GM19463 (cell line): ENCODE data around the gene OR52N4.
"Not testable (repeated sequence)": the region's sequence is repeated elsewhere in the genome, so short reads cannot be mapped to it uniquely, and the experiment has no call there.

Experiments used
- ATAC-seq: cut with Tn5 transposase; IDR thresholded peaks from one replicate; pipeline ENCODE4 v1.9.1; 2021; ENCODE audit warnings: mild to moderate bottlenecking, moderate library complexity; ENCODE audit not compliant: unreplicated experiment

The OR52N4 gene

GRCh38 chr11:5753943-5754342 lies at the start of gene OR52N4:
OR52N4 (plus strand) TSS chr11:5754243; CDS start chr11:5754741, 498 bp downstream.
- no peak for ATAC-seq

GRCh38 chr11:5705688-5706087 lies 48.4 kb upstream of the OR52N4 start:
- no peak for ATAC-seq

GRCh38 chr11:5712507-5712906 lies 41.5 kb upstream of the OR52N4 start:
- no peak for ATAC-seq

GRCh38 chr11:5713695-5714094 lies 40.3 kb upstream of the OR52N4 start:
- ATAC-seq, result no peak

- ATAC-seq, result not testable (repeated sequence)
Observed at GRCh38 chr11:5716518-5716917, 37.5 kb upstream of the OR52N4 start.

- ATAC-seq, result no peak
Observed at GRCh38 chr11:5719703-5720495, 34.1 kb upstream of the OR52N4 start.

- ATAC-seq, result no peak
Observed at GRCh38 chr11:5722622-5723021, 31.4 kb upstream of the OR52N4 start.

GRCh38 chr11:5726351-5726750 lies 27.7 kb upstream of the OR52N4 start:
- ATAC-seq, result no peak

GRCh38 chr11:5727691-5728090 lies 26.4 kb upstream of the OR52N4 start:
- no peak for ATAC-seq

- no peak for ATAC-seq
Observed at GRCh38 chr11:5736396-5736795, 17.6 kb upstream of the OR52N4 start, which contains the start of gene OR56B1. OR56B1 (plus strand) TSS chr11:5736448; CDS start chr11:5736517, 69 bp downstream.

GRCh38 chr11:5737091-5737490 lies 17.0 kb upstream of the OR52N4 start:
- no peak for ATAC-seq

- no peak for ATAC-seq
Observed at GRCh38 chr11:5737670-5738392, 16.2 kb upstream of the OR52N4 start.

GRCh38 chr11:5738431-5738830 lies 15.6 kb upstream of the OR52N4 start:
- ATAC-seq, result no peak

GRCh38 chr11:5746614-5747013 lies 7.4 kb upstream of the OR52N4 start:
- no peak for ATAC-seq

- no peak for ATAC-seq
Observed at GRCh38 chr11:5749836-5750235, 4.2 kb upstream of the OR52N4 start.

- ATAC-seq, result no peak
Observed at GRCh38 chr11:5767056-5767455, 13.0 kb downstream of the OR52N4 start.

GRCh38 chr11:5783255-5783654 lies 29.2 kb downstream of the OR52N4 start, which contains the start of gene OR52N5:
OR52N5 (minus strand) TSS chr11:5783355; CDS start chr11:5778634, 4,721 bp downstream.
- ATAC-seq, result no peak

GRCh38 chr11:5791165-5791564 lies 37.1 kb downstream of the OR52N4 start, which contains the start of gene OR52N1:
OR52N1 (minus strand) TSS chr11:5791265; CDS start chr11:5788816, 2,449 bp downstream.
- ATAC-seq, result no peak

- ATAC-seq, result no peak
Observed at GRCh38 chr11:5796541-5796940, 42.5 kb downstream of the OR52N4 start.

- no peak for ATAC-seq
Observed at GRCh38 chr11:5803982-5804381, 49.9 kb downstream of the OR52N4 start.
